PFSK-1 (cell line): Measurements from ENCODE around the gene CALCOCO1.

Source experiments
- FOXP2 ChIP-seq: optimal IDR thresholded peaks from 2 replicates; pipeline ENCODE3; 2011; ENCODE audit warnings: borderline replicate concordance, control low read depth, inconsistent platforms; ENCODE audit not compliant: insufficient read depth; ENCODE audit errors: extremely low read length, extremely low read depth
- POLR2AphosphoS5 ChIP-seq: IDR thresholded peaks from 2 replicates; pipeline ENCODE4 v1.6.1; 2012; ENCODE audit warnings: low read depth, mild to moderate bottlenecking, control low read depth, low read length, moderate library complexity
- REST ChIP-seq, 2 experiments: IDR thresholded peaks; 2 replicates each; pipeline versions ENCODE4 v1.6.1 to v1.8.0; 2011 to 2012; ENCODE audit warnings: low read depth in 2 of 2, low read length in 2 of 2, control low read depth in 1 of 2, inconsistent platforms in 1 of 2, mild to moderate bottlenecking in 1 of 2, moderate library complexity in 1 of 2; ENCODE audit not compliant: insufficient read depth in 1 of 2
- SIN3A ChIP-seq: IDR thresholded peaks from 2 replicates; pipeline ENCODE4 v1.6.1; 2012; ENCODE audit warnings: mild to moderate bottlenecking, low read length, moderate library complexity, borderline replicate concordance; ENCODE audit not compliant: insufficient read depth
- TAF1 ChIP-seq: IDR thresholded peaks from 2 replicates; pipeline ENCODE4 v1.6.1; 2012; ENCODE audit warnings: low read length, control low read depth, borderline replicate concordance; ENCODE audit not compliant: insufficient read depth

- TF ChIP-seq POLR2AphosphoS5 (no peak), REST (IDR thresholded peaks at IDR 0.05; ENCODE audit: insufficient read depth in 1 of 2, low read depth in 2 of 2, low read length in 2 of 2) (no peak), SIN3A (no peak), TAF1 (no peak), FOXP2 (no peak)
Observed at GRCh38 chr12:53714004-53714403, 13.2 kb downstream of the CALCOCO1 start.
